GM08714 (cell line): ENCODE data around the gene ASPRV1.

Experiments
- H3K4me3 ChIP-seq: fragments of 200-500 bp; sonication (Bioruptor generic); 2 replicates; pipeline ENCODE4 v1.5.1; 2014; ENCODE audit warnings: mild to moderate bottlenecking, low read length, inconsistent platforms
- ZNF274 ChIP-seq: IDR thresholded peaks from 2 replicates; pipeline ENCODE4 v1.6.1; 2012; ENCODE audit warnings: mild to moderate bottlenecking, low read depth, low read length

The ASPRV1 gene

GRCh38 chr2:69977186-69977585, 15.8 kb upstream of the ASPRV1 start:
- no peak overlapping the region for H3K4me3 ChIP-seq
- TF ChIP-seq ZNF274, result no peak

- no peak overlapping the region for H3K4me3 ChIP-seq
- TF ChIP-seq ZNF274, result no peak
Observed at GRCh38 chr2:69975853-69976462, 14.5 kb upstream of the ASPRV1 start.

- no peak overlapping the region for H3K4me3 ChIP-seq
- TF ChIP-seq ZNF274, result no peak
Observed at GRCh38 chr2:69975136-69975852, 13.9 kb upstream of the ASPRV1 start.

- no peak overlapping the region for H3K4me3 ChIP-seq
- TF ChIP-seq ZNF274, result no peak
Observed at GRCh38 chr2:69973335-69973735, 11.9 kb upstream of the ASPRV1 start.

GRCh38 chr2:69972822-69973221, 11.4 kb upstream of the ASPRV1 start:
- no peak for TF ChIP-seq ZNF274
- no peak overlapping the region for H3K4me3 ChIP-seq

- TF ChIP-seq ZNF274, result no peak
- no peak overlapping the region for H3K4me3 ChIP-seq
Observed at GRCh38 chr2:69969991-69970390, 8.6 kb upstream of the ASPRV1 start.

- no peak for TF ChIP-seq ZNF274
- H3K4me3 ChIP-seq, result no peak overlapping the region
Observed at GRCh38 chr2:69969126-69969983, 7.9 kb upstream of the ASPRV1 start.

GRCh38 chr2:69968609-69969008, 7.2 kb upstream of the ASPRV1 start:
- H3K4me3 ChIP-seq, result no peak overlapping the region
- TF ChIP-seq ZNF274, result no peak

- no peak overlapping the region for H3K4me3 ChIP-seq
- no peak for TF ChIP-seq ZNF274
Observed at GRCh38 chr2:69966496-69966895, 5.1 kb upstream of the ASPRV1 start.

- TF ChIP-seq ZNF274, result no peak
- no peak overlapping the region for H3K4me3 ChIP-seq
Observed at GRCh38 chr2:69965756-69966445, 4.5 kb upstream of the ASPRV1 start.

- no peak for TF ChIP-seq ZNF274
- no peak overlapping the region for H3K4me3 ChIP-seq
Observed at GRCh38 chr2:69964353-69964841, 3.0 kb upstream of the ASPRV1 start.

GRCh38 chr2:69962986-69963730, 1.7 kb upstream of the ASPRV1 start:
- no peak overlapping the region for H3K4me3 ChIP-seq
- no peak for TF ChIP-seq ZNF274

- no peak for TF ChIP-seq ZNF274
- no peak overlapping the region for H3K4me3 ChIP-seq
Observed at GRCh38 chr2:69960821-69961220, 610 bp downstream of the ASPRV1 start.
